PFSK-1 (cell line): ENCODE results near the gene TMEM9.

Experiments used
- POLR2AphosphoS5 ChIP-seq: IDR thresholded peaks from 2 replicates; pipeline ENCODE4 v1.6.1; 2012; ENCODE audit warnings: low read depth, mild to moderate bottlenecking, control low read depth, low read length, moderate library complexity
- SIN3A ChIP-seq: IDR thresholded peaks from 2 replicates; pipeline ENCODE4 v1.6.1; 2012; ENCODE audit warnings: mild to moderate bottlenecking, low read length, moderate library complexity, borderline replicate concordance; ENCODE audit not compliant: insufficient read depth
- TAF1 ChIP-seq: IDR thresholded peaks from 2 replicates; pipeline ENCODE4 v1.6.1; 2012; ENCODE audit warnings: low read length, control low read depth, borderline replicate concordance; ENCODE audit not compliant: insufficient read depth
- TF ChIP-seq, protein P1 (sequence below), 2 experiments: IDR thresholded peaks; 2 replicates each; pipeline versions ENCODE4 v1.6.1 to v1.8.0; 2011 to 2012; ENCODE audit warnings: low read depth in 2 of 2, low read length in 2 of 2, control low read depth in 1 of 2, inconsistent platforms in 1 of 2, mild to moderate bottlenecking in 1 of 2, moderate library complexity in 1 of 2; ENCODE audit not compliant: insufficient read depth in 1 of 2

DNA sequence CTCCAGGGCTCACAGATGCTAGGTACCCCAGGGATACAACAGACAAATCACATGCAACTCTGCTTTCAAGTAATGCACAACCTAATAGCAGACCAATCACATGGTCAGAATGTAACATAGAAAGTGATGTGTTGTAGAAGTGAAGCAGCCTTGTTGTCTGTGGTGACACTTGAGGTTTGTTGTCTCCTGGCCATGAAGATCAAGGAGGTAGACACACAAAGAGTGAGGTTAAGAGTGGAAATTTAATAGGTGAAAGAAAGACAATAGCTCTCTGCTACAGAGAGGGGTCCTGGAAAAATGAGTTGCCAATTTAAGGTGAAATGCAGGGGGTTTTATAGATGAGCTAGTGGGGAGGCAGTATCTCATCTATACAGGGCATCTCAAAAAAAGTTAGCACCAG, 2.5 kb upstream of the TMEM9 start:
- TF ChIP-seq SIN3A (no peak), TAF1 (no peak), POLR2AphosphoS5 (no peak)
- TF ChIP-seq, protein P1, sequence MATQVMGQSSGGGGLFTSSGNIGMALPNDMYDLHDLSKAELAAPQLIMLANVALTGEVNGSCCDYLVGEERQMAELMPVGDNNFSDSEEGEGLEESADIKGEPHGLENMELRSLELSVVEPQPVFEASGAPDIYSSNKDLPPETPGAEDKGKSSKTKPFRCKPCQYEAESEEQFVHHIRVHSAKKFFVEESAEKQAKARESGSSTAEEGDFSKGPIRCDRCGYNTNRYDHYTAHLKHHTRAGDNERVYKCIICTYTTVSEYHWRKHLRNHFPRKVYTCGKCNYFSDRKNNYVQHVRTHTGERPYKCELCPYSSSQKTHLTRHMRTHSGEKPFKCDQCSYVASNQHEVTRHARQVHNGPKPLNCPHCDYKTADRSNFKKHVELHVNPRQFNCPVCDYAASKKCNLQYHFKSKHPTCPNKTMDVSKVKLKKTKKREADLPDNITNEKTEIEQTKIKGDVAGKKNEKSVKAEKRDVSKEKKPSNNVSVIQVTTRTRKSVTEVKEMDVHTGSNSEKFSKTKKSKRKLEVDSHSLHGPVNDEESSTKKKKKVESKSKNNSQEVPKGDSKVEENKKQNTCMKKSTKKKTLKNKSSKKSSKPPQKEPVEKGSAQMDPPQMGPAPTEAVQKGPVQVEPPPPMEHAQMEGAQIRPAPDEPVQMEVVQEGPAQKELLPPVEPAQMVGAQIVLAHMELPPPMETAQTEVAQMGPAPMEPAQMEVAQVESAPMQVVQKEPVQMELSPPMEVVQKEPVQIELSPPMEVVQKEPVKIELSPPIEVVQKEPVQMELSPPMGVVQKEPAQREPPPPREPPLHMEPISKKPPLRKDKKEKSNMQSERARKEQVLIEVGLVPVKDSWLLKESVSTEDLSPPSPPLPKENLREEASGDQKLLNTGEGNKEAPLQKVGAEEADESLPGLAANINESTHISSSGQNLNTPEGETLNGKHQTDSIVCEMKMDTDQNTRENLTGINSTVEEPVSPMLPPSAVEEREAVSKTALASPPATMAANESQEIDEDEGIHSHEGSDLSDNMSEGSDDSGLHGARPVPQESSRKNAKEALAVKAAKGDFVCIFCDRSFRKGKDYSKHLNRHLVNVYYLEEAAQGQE (IDR thresholded peaks at IDR 0.05; ENCODE audit: insufficient read depth in 1 of 2, low read depth in 2 of 2, low read length in 2 of 2) = no peak
